GM19025 (cell line): ENCODE results near the gene ATP5F1B.
"Not testable (repeated sequence)": the region's sequence is repeated elsewhere in the genome, so short reads cannot be mapped to it uniquely, and the experiment has no call there.

Experiments
- ATAC-seq: cut with Tn5 transposase; IDR thresholded peaks from one replicate; pipeline ENCODE4 v1.9.1; 2021; ENCODE audit warnings: mild to moderate bottlenecking, low read depth, moderate library complexity; ENCODE audit not compliant: unreplicated experiment

ATP5F1B gene

GRCh38 chr12:56653781-56654180, 8.0 kb upstream of the ATP5F1B start:
- not testable (repeated sequence) for ATAC-seq

DNA sequence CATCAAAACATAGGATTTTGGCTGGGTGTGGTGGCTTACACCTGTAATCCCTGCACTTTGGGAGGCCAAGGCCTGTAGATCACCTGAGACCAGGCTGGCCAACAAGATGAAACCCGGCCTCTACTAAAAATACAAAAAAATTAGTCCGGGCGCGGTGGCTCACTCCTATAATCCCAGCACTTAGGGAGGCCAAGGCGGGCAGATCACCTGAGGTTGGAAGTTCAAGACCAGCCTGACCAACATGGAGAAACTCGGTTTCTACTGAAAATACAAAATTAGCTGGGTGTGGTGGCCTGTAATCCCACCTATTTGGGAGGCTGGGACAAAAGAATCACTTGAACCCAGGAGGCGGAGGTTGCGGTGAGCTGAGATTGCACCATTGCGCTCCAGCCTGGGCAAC, 2.2 kb upstream of the ATP5F1B start:
- not testable (repeated sequence) for ATAC-seq

DNA sequence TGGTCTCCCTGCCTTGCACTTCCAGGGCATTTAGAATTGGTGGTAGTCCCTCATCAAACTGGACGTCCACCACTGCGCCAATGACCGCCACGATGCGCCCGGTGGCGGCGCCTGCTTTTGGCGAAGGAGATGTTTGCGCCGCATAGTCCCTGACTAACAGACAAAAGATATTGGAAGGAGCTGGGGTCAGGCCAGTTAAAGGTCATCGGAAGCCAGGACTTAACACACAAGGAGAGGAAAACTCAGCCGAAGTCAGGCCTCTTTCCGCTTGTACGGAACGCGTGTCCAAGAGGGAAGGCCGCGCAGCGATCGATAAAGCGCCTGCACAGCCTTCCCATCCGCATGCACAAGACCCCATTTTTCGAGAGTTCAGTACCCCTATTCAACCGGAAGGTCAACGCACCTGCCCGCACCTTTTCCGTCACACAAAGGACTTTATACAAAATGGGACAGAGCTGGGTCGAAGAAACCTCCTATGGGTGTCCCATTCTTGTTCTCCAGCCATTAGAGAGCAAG, 525 bp downstream of the ATP5F1B start:
- no peak for ATAC-seq

- ATAC-seq = no peak
Observed at GRCh38 chr12:56644654-56645053, 1.1 kb downstream of the ATP5F1B start.

GRCh38 chr12:56641219-56641618, 4.6 kb downstream of the ATP5F1B start:
- no peak for ATAC-seq

DNA sequence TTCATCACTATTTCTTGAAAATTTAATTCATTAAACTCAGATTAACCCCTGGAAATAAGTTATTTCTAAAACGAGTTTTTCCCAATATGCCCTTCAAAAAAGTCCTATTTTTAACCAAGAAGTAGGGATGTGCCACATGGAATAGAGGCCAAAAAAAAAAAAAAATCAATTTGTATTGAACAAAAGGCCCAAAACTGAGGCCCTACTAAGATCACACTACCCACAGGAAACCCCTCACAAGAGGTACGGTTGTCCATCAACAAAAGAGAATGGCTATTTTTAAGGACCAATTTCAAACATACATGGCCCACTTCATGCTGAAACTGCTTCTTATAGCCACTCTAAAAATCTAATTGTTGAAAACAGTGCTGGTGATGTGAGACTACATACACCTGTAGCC, 8.2 kb downstream of the ATP5F1B start:
- ATAC-seq = no peak

DNA sequence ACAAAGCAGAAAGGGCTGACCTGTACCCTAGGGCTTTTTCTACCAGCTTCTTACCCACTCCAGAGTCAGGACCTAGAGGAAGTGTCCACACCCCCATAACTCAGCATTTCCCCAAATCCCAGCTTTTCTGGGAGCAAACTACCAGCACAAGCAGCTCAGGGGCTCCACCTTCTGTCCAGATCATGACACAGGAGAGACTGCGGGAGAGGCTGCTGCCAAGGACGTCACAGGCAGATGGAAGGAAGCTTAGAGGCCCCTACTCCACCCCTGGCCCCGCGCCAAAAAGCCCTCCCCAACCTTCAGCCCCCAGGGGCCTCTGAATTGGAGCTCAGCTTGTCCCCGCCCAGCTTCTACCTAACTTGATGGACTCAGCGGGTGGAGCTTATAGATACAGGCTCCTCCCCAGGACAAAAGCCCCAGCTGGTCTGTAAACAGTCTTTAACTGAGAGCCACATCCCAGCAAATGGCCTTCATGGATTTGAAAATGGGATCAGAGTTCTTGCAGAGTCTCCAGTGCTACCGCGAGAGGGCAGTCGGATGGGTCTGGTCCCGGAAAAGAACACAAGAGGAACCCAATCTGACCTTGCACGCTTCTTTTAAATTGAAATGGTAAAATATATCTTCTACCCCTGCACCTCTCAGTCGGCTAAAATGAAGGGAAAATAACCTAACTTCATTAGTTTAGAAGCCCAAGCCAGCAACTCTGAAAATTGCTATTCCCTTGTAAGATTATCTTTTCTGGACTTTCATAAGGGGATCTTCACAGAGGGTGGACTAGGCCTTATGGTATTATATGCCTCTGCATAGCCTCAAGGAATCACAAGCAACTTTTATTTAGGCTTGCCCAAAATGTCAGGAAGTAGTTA, 8.9 kb downstream of the ATP5F1B start:
- peak; percentile 43 for ATAC-seq

GRCh38 chr12:56635806-56636674, 9.7 kb downstream of the ATP5F1B start:
- peak; percentile 40 for ATAC-seq

DNA sequence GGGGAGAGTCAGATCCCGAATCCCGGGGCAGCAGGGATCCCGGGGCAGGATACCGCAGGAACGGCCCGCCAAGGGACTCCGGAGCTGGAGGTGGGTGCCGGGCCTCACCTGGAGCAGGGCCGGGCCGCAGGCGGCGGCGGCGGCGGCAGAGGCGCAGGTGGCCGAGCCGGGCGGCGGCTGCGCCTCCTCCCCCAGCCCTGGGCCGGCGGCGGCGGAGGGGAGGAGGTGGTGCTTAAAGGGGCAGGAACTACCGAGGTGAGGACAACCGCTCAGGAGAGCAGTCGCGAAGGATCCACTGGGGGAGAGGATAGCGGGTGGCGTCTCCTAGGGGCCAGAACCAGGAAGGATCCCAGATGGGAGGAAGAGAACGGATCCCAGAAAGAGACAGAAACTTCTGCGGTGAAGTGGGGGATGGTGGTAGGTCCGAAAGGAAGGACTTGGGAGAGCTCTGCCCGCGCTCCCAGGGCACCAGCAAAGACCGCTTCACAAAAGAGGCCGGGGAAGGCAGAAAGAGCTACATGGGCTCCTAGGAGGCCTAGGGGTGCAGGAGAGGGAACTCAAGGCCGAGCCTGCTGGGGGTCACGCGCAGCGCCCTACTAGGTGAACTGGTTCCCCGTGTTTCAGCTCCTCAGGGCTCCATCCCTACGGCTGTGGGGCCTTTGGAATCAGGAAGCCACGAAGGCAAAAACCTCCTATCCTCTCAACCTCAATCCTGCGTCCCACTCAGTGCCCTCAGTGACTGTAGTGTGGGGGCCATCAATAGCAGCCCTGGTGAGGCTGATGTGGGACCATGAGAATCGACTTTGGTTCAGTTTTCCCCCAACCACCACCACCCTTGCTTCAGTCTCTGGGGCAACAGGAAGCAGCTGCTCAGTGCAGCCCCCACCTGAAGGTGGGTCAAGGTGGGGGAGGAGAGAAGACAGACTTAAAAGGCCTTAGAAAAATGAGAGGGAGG, 10.7 kb downstream of the ATP5F1B start:
- ATAC-seq = peak; percentile 34

- ATAC-seq = no peak
Observed at GRCh38 chr12:56634242-56634836, 11.4 kb downstream of the ATP5F1B start.

- no peak for ATAC-seq
Observed at GRCh38 chr12:56633468-56634241, 12.1 kb downstream of the ATP5F1B start.

DNA sequence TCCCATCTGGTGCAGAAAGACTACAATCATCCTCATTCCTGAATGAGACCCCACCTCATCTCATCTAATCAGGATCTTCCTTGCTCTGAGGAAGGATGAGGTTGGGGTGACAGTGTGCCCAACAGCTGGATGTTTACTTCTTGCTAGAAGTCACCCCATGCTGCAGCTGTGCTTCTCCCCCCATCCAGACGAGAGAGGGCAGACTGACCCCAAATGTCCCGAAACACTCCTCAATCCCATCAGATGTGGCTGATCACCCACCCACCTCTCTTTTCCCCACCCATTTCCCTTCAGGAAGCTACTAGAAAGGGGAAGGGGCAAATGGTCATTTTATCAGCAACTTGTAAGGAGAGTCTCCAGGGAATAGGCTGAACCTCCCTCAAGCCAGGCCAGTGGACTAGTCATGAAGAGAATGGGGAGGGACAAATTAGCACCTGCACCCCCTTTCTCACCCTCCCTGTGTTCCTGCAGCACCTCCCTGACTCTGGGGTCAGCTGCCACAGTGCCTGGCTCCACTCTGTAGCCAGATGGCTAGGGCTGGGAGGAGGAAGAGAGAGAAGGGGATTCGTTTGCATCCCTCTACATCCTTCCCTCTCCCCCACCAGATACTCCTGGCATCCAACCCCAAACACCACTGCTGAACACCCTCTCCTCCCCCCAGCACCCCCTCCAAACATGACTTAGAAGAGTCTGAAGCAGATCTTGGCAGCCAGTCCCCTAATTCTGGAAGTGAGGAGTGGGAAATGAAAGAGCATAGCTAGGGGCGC, 12.9 kb downstream of the ATP5F1B start:
- no peak for ATAC-seq

DNA sequence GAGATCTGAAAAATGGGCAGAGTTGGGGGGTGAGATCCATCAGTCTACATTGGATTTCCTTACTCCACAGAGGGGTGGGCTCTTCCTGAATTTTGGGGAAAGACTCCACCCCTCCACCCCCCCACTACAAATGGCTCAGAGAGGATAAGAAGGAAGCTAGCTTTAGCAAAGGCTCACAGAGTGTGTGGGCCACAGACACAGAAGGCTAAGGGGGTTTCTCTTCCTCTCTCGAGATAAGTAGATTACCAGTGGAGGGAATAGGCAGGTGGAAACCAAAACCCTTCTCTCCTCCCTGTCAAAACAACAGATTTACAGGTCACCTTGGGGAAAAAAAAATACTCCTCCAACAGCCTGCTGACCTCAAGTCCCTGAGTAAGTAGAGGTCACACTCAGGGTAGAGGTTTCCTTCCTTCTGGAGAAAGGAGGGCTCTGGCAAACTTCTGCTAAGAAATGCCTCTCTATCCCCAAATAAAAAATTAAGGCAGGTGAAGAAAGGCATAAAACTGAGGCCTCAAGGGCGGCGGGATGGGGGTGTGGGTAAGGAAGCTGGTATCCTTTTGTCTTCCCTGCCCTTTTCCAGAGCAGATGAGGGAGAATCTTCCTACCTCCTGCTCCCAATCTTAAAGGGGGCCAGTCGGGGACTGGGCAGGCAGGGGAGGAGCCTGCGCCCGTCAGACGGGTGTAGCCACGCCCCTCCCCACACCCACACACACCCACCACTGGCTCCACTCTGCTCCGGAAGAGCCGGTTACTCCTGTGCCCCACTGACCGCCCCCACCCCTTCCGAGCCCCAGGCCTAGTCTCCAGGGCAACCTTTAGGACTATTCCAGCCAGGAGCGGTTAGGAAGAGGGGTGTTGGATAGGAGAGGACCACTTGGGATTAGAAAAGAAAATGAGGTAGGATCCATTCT, 13.7 kb downstream of the ATP5F1B start:
- ATAC-seq = peak; percentile 18

GRCh38 chr12:56630180-56630632, 15.6 kb downstream of the ATP5F1B start, which contains the start of gene BAZ2A:
BAZ2A (minus strand) TSS chr12:56630326; CDS start chr12:56617530, 12,796 bp downstream.
- peak; percentile 43 for ATAC-seq

- ATAC-seq = peak; percentile 1
Observed at GRCh38 chr12:56629459-56630179, 16.2 kb downstream of the ATP5F1B start.
